PFSK-1 (cell line): ENCODE data around the gene MYL6B.

ENCODE experiments used
- FOXP2 ChIP-seq: optimal IDR thresholded peaks from 2 replicates; pipeline ENCODE3; 2011; ENCODE audit warnings: borderline replicate concordance, control low read depth, inconsistent platforms; ENCODE audit not compliant: insufficient read depth; ENCODE audit errors: extremely low read length, extremely low read depth
- POLR2AphosphoS5 ChIP-seq: IDR thresholded peaks from 2 replicates; pipeline ENCODE4 v1.6.1; 2012; ENCODE audit warnings: low read depth, mild to moderate bottlenecking, control low read depth, low read length, moderate library complexity
- SIN3A ChIP-seq: IDR thresholded peaks from 2 replicates; pipeline ENCODE4 v1.6.1; 2012; ENCODE audit warnings: mild to moderate bottlenecking, low read length, moderate library complexity, borderline replicate concordance; ENCODE audit not compliant: insufficient read depth
- TAF1 ChIP-seq: IDR thresholded peaks from 2 replicates; pipeline ENCODE4 v1.6.1; 2012; ENCODE audit warnings: low read length, control low read depth, borderline replicate concordance; ENCODE audit not compliant: insufficient read depth
- TF ChIP-seq, protein P1 (sequence below), 2 experiments: IDR thresholded peaks; 2 replicates each; pipeline versions ENCODE4 v1.6.1 to v1.8.0; 2011 to 2012; ENCODE audit warnings: low read depth in 2 of 2, low read length in 2 of 2, control low read depth in 1 of 2, inconsistent platforms in 1 of 2, mild to moderate bottlenecking in 1 of 2, moderate library complexity in 1 of 2; ENCODE audit not compliant: insufficient read depth in 1 of 2

The MYL6B gene

GRCh38 chr12:56158029-56158925 lies 5.9 kb downstream of the MYL6B start, which contains the start of gene MYL6:
MYL6 (plus strand) TSS chr12:56158359; CDS start chr12:56158402, 43 bp downstream.
- TF ChIP-seq POLR2AphosphoS5 (peak; percentile 100), SIN3A (peak; percentile 73; the same call in 1 of the 2 replicates), FOXP2 (no peak), TAF1 (peak; percentile 97)
- TF ChIP-seq, protein P1, sequence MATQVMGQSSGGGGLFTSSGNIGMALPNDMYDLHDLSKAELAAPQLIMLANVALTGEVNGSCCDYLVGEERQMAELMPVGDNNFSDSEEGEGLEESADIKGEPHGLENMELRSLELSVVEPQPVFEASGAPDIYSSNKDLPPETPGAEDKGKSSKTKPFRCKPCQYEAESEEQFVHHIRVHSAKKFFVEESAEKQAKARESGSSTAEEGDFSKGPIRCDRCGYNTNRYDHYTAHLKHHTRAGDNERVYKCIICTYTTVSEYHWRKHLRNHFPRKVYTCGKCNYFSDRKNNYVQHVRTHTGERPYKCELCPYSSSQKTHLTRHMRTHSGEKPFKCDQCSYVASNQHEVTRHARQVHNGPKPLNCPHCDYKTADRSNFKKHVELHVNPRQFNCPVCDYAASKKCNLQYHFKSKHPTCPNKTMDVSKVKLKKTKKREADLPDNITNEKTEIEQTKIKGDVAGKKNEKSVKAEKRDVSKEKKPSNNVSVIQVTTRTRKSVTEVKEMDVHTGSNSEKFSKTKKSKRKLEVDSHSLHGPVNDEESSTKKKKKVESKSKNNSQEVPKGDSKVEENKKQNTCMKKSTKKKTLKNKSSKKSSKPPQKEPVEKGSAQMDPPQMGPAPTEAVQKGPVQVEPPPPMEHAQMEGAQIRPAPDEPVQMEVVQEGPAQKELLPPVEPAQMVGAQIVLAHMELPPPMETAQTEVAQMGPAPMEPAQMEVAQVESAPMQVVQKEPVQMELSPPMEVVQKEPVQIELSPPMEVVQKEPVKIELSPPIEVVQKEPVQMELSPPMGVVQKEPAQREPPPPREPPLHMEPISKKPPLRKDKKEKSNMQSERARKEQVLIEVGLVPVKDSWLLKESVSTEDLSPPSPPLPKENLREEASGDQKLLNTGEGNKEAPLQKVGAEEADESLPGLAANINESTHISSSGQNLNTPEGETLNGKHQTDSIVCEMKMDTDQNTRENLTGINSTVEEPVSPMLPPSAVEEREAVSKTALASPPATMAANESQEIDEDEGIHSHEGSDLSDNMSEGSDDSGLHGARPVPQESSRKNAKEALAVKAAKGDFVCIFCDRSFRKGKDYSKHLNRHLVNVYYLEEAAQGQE (IDR thresholded peaks at IDR 0.05; ENCODE audit: insufficient read depth in 1 of 2, low read depth in 2 of 2, low read length in 2 of 2): peak in 1 of 2 experiments; percentile 56; a peak in 2 of 4 replicates

DNA sequence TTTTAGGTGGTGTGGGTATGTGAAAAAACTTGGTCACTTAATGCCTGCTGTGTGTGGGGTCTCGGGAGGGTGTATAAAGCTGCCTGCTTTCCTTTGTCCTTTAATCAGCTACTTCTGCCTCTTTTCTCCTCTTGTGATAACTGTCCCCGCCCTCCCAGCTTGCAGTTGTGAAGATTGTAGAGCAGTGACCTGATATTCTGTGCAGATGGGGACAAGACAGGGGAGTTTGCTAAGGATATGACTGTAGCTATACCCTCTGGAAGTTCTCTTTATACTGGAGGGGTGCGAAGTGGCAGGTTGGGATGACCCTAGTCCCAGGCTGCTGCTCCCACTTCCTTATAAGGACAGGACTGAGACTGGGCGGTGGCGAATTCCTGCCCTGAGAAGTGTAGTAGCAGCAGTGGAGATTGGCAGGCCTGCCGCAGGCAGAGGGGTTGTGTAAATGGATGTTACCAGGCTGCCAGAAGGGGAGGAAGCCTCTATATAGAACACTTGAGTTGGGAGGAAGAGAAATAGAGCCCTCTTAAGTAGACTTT lies 6.6 kb downstream of the MYL6B start:
- TF ChIP-seq, protein P1 (IDR thresholded peaks at IDR 0.05; ENCODE audit: insufficient read depth in 1 of 2, low read depth in 2 of 2, low read length in 2 of 2): no peak
- TF ChIP-seq TAF1 (no peak), POLR2AphosphoS5 (no peak; the same call in 1 of the 2 replicates), SIN3A (no peak), FOXP2 (no peak)

- TF ChIP-seq, protein P1 (IDR thresholded peaks at IDR 0.05; ENCODE audit: insufficient read depth in 1 of 2, low read depth in 2 of 2, low read length in 2 of 2): no peak
- no peak for TF ChIP-seq FOXP2
- no peak for TF ChIP-seq TAF1
- TF ChIP-seq POLR2AphosphoS5: peak; percentile 7; the same call in 1 of the 2 replicates
Measured at GRCh38 chr12:56159482-56160192, 7.2 kb downstream of the MYL6B start.

GRCh38 chr12:56160193-56160763 lies 7.9 kb downstream of the MYL6B start:
- no peak for TF ChIP-seq TAF1
- TF ChIP-seq, protein P1 (IDR thresholded peaks at IDR 0.05; ENCODE audit: insufficient read depth in 1 of 2, low read depth in 2 of 2, low read length in 2 of 2): no peak
- TF ChIP-seq POLR2AphosphoS5: peak; percentile 50; the same call in 1 of the 2 replicates
